Measurements from ENCODE around the gene VPS45. TPM values are rescaled to one million over a fixed set of nuclear protein-coding genes. Genes with fewer than 3 reads are reported as not detected.

VPS45 gene
- total RNA-seq, 1 experiment from 2014 or later = 47.8 TPM

- ATAC-seq (no peak), DNase-seq (no peak)
- TF ChIP-seq CTCF (conservative IDR thresholded peaks at IDR 0.05; ENCODE audit: low read depth, low read length) (no peak), EZH2 (IDR thresholded peaks at IDR 0.05; ENCODE audit: low read length, unreplicated experiment) (no peak), EZH2phosphoT487 (IDR thresholded peaks at IDR 0.05; ENCODE audit: borderline replicate concordance, low read length) (no peak)
- H3K79me2 ChIP-seq (ENCODE audit: low read length) = peaks cover 14% of the 10 kb centered on the region
- BruUV-seq (replicated peaks) = no TSS peak
- no peak overlapping the region for H3K4me2 ChIP-seq (ENCODE audit: low read length)
- H3F3A ChIP-seq (ENCODE audit: low read length, unreplicated experiment) = no peaks in the 10 kb centered on the region
- H3K9me2 ChIP-seq (replicated peaks; ENCODE audit: low read length) = no peaks in the 10 kb centered on the region
- H3K9me3 ChIP-seq (ENCODE audit: low read length) = no peaks in the 10 kb centered on the region
- H3K9ac ChIP-seq (ENCODE audit: low read length) = no peak overlapping the region
- peaks cover 5% of the 10 kb centered on the region; the same call in 1 of the 2 replicates for H3K4me1 ChIP-seq (ENCODE audit: insufficient read depth, low read length)
- H3K27ac ChIP-seq (ENCODE audit: low read length) = no peak overlapping the region
- no peaks in the 10 kb centered on the region for H4K20me1 ChIP-seq (ENCODE audit: low read length)
- intact Hi-C loops (cut with micrococcal nuclease) = loop anchor here (1.0 kb wide), 3 partner anchors 96 to 148 kb away; no protein-coding TSS in a partner anchor
- peaks cover 24% of the 10 kb centered on the region; the same call in 1 of the 2 replicates for H3K36me3 ChIP-seq (ENCODE audit: low read depth, low read length)
- CTCF ChIA-PET = interaction anchor here (0.6 to 1.2 kb wide), 3 partner anchors 95 to 115 kb away, joined by 3 to 20 read pairs (median 8); no protein-coding TSS in a partner anchor
- H2AFZ ChIP-seq (ENCODE audit: low read length) = no peak overlapping the region
- H3K27me3 ChIP-seq (ENCODE audit: low read length) = no peaks in the 10 kb centered on the region
- POLR2A ChIA-PET (ENCODE audit: unreplicated experiment) = no interaction called here
- H3K4me3 ChIP-seq (ENCODE audit: low read length) = no peak overlapping the region
Observed at GRCh38 chr1:150073516-150073915, 5.9 kb downstream of the VPS45 start.

- no peak for DNase-seq
- POLR2A ChIA-PET (ENCODE audit: unreplicated experiment) = interaction anchor here (0.6 kb wide), 1 partner anchor 23 kb away, joined by 4 read pairs; no protein-coding TSS in a partner anchor
Observed at GRCh38 chr1:150076066-150076465, 8.5 kb downstream of the VPS45 start.

More at GRCh38 chr1:150076066-150076465, 8.5 kb downstream of the VPS45 start:
- Histone ChIP-seq H3K27ac (ENCODE audit: low read length) (no peak overlapping the region), H3K4me2 (ENCODE audit: low read length) (no peak overlapping the region), H3K9me2 (replicated peaks; ENCODE audit: low read length) (no peaks in the 10 kb centered on the region), H3K27me3 (ENCODE audit: low read length) (no peaks in the 10 kb centered on the region), H3K79me2 (ENCODE audit: low read length) (no peaks in the 10 kb centered on the region), H3K36me3 (ENCODE audit: low read depth, low read length) (peaks cover 30% of the 10 kb centered on the region), H3K9ac (ENCODE audit: low read length) (no peak overlapping the region), H3K9me3 (ENCODE audit: low read length) (no peaks in the 10 kb centered on the region), H3F3A (ENCODE audit: low read length, unreplicated experiment) (no peaks in the 10 kb centered on the region), H3K4me1 (ENCODE audit: insufficient read depth, low read length) (no peaks in the 10 kb centered on the region), H4K20me1 (ENCODE audit: low read length) (no peaks in the 10 kb centered on the region), H3K4me3 (ENCODE audit: low read length) (no peak overlapping the region), H2AFZ (ENCODE audit: low read length) (no peak overlapping the region)
- BruUV-seq (replicated peaks) = no TSS peak
- TF ChIP-seq CTCF (conservative IDR thresholded peaks at IDR 0.05; ENCODE audit: low read depth, low read length) (no peak), EZH2phosphoT487 (IDR thresholded peaks at IDR 0.05; ENCODE audit: borderline replicate concordance, low read length) (no peak), EZH2 (IDR thresholded peaks at IDR 0.05; ENCODE audit: low read length, unreplicated experiment) (no peak)
- CTCF ChIA-PET = no interaction called here
- intact Hi-C loops (cut with micrococcal nuclease) = no loop called here
- no peak for ATAC-seq

Measured in PC-3 (cell line).